Measurements from ENCODE around the gene ELMO3.

DNA sequence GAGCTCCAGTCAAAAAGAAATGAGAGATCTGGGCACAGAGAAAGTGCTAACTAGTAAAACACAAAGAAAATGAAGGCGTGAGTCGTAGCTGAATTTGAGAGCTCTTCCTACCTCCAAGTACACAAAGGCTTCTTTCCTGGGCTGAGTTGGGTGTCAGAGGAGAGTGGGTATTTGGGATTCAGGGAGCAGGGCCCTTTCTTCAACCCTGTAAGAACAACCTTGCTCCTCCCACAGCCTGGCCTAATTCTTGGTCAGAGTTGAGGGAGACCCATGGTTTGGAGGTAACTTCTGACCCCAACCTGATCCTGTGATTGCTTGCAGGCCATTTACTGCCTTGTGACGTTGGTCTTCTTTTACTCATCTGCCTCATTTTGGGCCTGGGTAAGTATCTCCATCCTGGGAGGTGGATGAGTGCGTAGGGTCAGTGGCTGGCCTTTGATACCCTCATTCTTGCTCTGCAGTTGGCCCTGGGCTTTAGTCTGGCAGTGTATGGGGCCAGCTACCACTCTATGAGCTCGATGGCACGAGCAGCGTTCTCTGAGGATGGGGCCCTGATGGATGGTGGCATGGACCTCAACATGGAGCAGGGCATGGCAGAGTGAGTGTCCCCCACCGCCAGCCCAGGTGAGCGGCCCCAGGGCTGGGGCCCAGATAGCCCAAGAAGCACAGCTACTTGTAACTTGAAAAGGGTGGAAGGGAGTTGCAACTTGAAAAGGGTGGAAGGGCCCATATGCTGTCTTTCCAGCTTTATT lies 29.3 kb downstream of the ELMO3 start:
- TF ChIP-seq ARNTL (CRISPR knock-in tag; IDR thresholded peaks at IDR 0.05; ENCODE audit: borderline replicate concordance, low read depth) (no peak), SNAI2 (CRISPR knock-in tag; IDR thresholded peaks at IDR 0.05) (no peak), ZFP30 (CRISPR knock-in tag; IDR thresholded peaks at IDR 0.05) (no peak)
- TF ChIP-seq, protein P1, sequence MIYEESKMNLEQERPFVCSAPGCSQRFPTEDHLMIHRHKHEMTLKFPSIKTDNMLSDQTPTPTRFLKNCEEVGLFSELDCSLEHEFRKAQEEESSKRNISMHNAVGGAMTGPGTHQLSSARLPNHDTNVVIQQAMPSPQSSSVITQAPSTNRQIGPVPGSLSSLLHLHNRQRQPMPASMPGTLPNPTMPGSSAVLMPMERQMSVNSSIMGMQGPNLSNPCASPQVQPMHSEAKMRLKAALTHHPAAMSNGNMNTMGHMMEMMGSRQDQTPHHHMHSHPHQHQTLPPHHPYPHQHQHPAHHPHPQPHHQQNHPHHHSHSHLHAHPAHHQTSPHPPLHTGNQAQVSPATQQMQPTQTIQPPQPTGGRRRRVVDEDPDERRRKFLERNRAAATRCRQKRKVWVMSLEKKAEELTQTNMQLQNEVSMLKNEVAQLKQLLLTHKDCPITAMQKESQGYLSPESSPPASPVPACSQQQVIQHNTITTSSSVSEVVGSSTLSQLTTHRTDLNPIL (CRISPR knock-in tag; IDR thresholded peaks at IDR 0.05; ENCODE audit: low read depth): no peak

Measured in SK-N-SH treated with all-trans-retinoic acid at 6 μM for 48 hours (cell line).